Superior temporal gyrus (tissue), 1 donor: ENCODE measurements around the gene DIS3L2.
A peak's percentile ranks its signal among the peaks of the same experiment; 100 is the strongest.
"Not testable (repeated sequence)": the region's sequence is repeated elsewhere in the genome, so short reads cannot be mapped to it uniquely, and the experiment has no call there.

Experiments
- DNase-seq: peaks from one replicate; pipeline ENCODE4 v3.0.0-alpha.2; 2016; ENCODE audit errors: extremely low spot score

The DIS3L2 gene

GRCh38 chr2:232319803-232320442, 358.4 kb downstream of the DIS3L2 start:
- no peak for DNase-seq

GRCh38 chr2:232320443-232320803, 358.9 kb downstream of the DIS3L2 start:
- DNase-seq = no peak

DNA sequence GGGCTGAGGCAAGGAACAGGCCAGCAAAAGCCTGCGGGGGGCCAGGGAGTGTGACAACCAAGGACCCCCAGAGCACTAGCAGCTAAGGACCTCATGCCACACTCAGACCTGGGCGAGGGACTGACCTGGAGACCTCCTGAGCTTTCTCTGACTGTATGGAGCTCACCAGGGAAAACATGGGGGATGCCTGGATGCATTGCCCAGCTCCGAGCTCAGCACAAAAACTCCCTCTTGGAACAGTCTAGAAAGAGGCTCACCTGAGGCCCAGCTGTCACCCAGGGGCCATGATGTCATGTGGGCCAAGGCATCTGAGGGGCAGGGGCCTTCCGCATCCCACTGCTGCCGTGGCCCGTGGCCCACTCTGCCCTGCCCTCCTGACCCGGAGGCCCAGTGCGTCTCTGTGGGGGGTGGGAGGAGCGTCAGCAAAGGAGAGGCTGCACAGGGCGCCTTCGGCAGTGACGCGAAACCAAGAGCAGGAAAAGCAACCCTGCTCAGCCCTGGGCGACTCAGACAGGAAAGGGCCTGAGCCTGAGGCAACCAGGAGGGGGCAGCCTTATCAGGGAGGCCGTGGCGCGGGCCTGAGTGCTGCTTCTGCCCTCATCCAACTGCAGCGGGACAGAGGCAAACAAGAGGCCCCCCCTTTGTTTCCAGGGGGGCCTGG, 359.8 kb downstream of the DIS3L2 start:
- DNase-seq = no peak

- DNase-seq = no peak
These were observed 360.5 kb downstream of the DIS3L2 start for GRCh38 chr2:232321817-232322559.

GRCh38 chr2:232322560-232323327, 361.2 kb downstream of the DIS3L2 start:
- no peak for DNase-seq

DNA sequence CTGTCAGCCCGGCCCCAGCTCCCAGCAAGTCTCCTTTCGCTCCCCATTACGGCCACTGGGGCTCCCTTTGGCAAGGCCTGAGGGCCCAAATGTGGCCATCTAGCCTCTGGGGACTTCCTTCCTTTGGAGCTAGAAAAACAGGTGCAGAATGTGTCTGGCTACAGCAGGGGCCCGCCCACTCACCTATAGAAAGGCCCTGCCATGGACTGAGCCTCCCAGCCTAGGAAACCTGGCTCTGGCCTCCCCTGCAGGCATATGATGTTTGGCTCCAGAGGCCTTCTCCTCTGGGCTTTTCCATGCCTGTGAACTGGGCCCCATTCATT, 361.8 kb downstream of the DIS3L2 start:
- no peak for DNase-seq

GRCh38 chr2:232323967-232324366, 362.5 kb downstream of the DIS3L2 start:
- DNase-seq = not testable (repeated sequence)

DNA sequence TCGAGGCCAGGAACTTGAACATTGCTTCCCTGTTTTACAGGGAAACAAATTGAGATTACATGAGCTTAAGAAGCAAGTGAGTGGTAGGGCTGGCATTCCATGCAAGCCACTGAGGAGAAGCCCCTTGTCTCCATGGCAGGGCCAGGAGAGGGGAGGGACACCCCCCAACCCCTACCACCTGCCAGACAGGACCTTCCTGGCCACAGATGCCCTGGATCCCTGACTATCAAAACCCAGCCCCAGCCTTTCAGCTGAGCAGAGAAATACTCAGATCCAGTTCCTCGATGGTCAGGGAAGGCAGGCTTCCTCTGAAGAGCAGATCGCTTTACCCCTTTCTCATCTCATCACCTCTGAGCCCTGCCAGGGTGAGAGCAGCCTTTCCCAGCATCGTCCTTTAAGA, 363.3 kb downstream of the DIS3L2 start:
- DNase-seq = no peak

GRCh38 chr2:232325324-232326273, 364.1 kb downstream of the DIS3L2 start:
- DNase-seq = peak; percentile 49

DNA sequence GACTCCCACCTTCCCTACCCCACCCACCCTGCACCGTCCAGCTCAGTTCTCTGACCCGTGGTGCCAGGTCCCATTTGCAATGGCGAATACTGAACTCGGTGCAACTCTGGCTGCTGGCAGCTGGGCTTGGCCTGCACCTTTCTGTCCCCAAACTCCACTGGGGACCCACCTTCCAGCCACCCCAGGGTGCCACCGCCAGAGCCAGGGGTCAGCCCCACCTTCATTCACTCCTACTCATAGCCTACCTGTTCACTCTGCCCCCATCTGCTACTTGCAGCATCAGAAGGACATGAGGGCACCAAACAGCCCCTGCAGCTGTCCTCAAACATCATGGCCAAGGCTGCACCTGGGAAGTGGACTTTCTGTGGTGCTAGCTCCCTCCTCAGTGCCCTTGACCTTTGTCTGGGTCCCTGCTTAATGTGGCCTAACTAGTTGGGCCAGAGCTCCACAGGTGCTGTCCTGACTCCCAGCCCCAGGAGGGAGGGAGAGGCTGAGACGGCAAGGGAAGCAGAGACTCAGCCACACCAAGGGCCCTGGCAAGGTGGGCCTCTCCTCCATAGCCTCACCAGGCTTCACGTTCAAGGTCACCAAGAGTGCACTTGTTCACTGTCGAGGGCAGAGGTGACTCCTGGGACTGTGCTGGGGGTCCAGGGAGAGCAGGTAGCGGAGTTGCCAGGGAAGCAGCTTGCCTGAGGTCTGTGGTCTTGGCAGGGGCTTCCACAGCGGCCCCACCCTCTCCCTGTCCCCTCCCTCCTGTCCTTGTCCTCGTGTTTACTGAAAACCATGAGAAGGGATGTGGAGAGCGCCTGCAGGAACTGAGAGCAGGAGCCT, 365.0 kb downstream of the DIS3L2 start:
- DNase-seq = not testable (repeated sequence)

DNA sequence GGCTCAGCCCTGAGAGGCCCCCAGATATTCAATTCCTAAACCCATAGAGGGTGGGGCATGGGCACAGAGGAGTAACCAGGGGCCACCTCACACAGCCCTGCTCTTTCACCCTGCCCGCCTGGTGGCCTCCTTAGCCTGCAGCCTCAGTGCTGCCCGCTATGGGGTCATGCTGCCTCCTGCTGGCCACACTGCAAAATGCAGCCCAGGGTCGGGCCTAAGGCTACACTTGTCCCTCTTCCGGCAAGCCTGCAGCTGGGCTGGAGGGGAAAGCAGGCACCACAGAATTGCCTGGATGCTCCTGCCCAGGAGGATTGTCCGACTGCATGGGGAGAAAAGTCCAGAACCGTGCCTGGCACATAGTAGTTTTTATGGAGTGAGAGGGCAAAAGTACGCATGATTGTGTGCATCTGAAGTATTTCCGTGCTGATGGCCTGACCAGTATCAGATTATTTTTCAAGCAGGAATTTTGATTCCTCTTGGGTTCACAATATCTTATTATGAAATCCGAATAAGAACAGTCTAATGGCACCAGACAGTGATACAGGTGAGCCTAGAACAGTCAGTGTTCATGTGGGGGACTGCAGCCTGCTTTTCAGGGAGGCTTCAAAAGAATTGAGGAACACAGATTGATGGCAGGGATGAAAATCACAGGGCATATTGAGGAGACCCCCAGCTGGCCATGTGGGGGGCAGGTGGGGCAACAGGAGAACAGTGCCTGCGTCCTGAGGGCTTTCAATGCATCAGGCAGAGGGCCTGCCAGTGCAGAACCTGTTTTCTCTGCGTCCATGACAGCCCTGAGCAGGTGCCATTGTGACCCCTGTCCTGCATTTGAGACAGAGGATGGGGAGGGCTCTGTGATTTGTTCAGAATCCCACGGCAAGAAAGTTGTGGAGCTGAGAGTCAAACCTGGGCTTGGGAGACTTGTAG, 365.9 kb downstream of the DIS3L2 start:
- DNase-seq = peak; percentile 76

DNA sequence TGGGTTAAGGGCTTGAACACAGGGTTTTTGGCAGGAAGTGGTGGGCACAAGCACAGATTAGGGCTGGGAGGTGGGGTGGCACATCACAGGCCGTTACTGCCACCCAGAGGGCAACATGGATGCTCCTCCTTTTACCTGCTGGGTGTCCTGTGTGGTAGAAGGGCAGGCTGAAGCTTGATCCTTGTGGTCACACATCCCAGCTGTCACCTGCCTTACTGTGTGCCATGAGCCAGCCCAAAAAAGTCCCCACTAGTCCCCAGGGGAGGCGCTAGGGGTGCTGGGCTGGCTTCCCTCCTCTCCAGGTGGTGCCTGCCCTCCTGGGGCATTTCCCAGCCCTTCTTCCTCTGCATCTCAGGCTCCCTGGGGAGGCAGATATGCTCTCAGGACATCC, 366.5 kb downstream of the DIS3L2 start:
- DNase-seq = no peak

DNA sequence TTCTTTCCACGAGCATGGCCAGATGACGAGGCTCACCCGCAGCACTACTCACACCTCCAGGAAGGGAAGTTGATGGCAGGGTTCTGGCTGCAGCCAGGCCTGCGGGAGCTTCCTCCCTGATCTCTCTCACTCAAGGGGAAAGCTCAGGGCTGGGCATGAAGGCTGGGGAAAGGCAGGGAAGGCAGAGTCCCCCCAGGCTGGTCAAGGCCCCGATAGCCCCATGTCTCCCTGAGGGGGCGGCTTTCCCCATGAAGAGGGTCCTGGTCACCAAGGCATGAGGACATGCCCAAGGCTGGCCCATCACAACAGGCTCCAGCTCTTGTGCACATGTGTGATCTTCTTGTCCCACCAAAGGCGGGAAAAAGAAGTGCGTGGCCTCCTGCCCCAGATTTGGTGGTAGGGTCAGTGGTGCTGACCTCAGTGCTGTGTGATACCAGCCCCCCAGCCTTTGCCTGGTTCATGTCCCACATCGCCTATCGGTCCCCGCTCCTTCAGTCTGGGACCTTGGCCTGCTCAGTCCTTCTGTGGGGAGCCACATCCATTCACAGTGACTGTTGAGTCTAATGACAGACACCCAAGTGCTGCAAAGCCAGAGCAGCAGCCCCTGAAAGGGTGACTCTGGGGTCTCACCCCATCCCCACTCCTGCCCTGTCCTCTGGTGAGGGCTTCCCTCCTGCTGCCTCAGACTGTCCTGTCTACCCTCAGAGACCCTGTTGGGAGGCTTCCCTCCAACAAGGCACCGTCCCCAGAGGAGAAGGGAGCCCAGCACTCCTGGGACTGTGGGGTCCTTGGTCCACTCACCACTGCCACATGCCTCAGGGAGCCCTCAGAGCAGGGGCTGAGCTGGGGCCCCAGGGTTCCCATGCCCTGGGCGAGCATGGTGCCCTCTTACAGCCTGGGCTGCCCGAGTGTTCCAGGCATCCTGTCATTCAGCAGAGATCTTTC, 367.3 kb downstream of the DIS3L2 start:
- DNase-seq = no peak

DNA sequence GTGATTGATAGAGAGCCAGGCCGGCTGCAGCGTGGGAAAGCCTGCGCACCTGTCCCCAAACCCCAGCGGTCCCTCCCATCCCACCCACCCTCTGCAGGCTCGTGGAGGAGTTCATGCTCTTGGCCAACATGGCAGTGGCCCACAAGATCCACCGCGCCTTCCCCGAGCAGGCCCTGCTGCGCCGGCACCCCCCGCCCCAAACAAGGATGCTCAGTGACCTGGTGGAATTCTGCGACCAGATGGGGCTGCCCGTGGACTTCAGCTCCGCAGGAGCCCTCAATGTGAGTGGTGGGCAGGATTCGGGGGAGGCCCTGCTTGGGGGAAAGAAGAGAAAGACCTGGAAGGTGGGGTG, 368.2 kb downstream of the DIS3L2 start:
- DNase-seq = no peak

GRCh38 chr2:232330068-232330999, 368.8 kb downstream of the DIS3L2 start:
- DNase-seq = no peak

DNA sequence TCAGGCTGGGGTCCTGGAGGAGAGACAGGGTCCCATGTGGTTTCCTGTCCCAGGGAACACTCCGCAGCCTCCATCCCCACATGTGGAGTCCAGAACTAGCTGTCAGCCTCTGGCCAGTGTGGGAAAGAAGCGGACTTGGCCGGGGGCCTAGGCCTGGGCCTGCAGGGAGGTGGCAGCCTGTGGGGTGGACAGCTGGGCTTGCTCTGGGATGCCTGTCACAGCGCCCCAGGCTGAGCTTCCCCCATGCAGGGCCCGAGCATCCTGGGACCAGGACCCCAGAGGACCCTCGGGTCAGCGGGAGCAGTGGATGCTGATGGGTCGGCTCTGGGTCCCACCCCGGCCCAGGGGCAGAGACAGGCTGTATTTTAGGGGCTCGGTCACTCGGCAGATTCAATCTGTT, 369.5 kb downstream of the DIS3L2 start:
- DNase-seq = not testable (repeated sequence)

DNA sequence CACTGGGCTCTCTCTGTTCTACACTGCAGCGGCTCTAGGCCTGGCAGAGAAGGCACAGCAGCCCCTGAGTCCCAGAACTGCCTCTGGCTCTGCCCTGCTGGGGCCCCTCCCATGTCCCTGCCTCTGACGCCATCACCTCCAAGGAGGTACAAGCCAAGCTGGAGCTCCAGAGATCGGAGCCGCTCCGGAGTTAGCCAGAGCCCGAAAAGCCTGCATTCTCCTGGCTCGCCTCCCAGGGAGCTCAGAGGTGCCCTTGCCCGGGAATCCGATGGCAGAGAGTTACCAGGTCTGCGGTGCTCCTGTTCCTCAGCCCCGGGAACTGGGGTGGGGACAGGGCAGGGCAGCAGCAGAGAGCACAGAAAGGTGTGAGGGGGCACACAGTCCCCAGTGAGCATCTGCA, 370.1 kb downstream of the DIS3L2 start:
- not testable (repeated sequence) for DNase-seq
